Measurements from ENCODE around the gene MESP2. TPM values are rescaled to one million over a fixed set of nuclear protein-coding genes. Genes with fewer than 3 reads are reported as not detected.

Gene MESP2
- total RNA-seq, 1 donor, result not detected

- peaks cover 7% of the 10 kb centered on the region for H3K4me1 ChIP-seq (ENCODE audit: insufficient read depth, low read length)
- H3K9me3 ChIP-seq (ENCODE audit: low read depth, low read length), result no peaks in the 10 kb centered on the region
- H3K27me3 ChIP-seq (ENCODE audit: insufficient read depth, low read length), result no peaks in the 10 kb centered on the region
- no peak overlapping the region for H3K4me3 ChIP-seq (ENCODE audit: low read length)
Measured at GRCh38 chr15:89799011-89799911, 23.1 kb downstream of the MESP2 start.

DNA sequence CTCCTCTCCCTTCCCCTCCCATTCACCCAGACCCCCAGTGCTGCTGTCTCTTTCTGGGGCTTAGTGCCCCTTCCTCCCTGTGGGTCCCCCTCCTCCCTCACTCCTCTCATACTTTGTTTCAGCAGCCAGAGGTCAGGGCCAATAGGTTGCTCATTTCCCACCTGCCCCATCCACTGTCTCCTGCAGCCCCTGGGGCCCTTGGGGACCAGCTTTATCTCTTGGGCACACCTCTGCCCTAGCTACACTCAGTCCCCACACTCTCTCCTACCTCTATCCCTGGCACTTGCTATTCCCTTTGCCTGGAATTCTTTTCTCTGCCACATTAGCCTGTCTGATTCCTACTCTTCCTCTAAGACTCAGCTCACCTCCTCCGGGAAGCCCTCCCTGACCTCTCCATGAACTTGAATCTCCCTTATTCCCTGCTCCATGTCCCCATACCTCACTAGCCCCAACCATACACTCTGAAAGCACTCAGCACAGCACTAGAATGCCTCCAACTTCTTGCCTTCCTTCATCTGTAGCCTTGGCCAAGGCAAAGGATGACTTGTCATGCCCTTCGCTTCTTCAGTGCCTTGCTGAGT is 23.9 kb downstream of the MESP2 start:
- peaks cover 13% of the 10 kb centered on the region for H3K4me1 ChIP-seq (ENCODE audit: insufficient read depth, low read length)
- no peaks in the 10 kb centered on the region for H3K9me3 ChIP-seq (ENCODE audit: low read depth, low read length)
- no peak overlapping the region for H3K4me3 ChIP-seq (ENCODE audit: low read length)
- no peaks in the 10 kb centered on the region for H3K27me3 ChIP-seq (ENCODE audit: insufficient read depth, low read length)

DNA sequence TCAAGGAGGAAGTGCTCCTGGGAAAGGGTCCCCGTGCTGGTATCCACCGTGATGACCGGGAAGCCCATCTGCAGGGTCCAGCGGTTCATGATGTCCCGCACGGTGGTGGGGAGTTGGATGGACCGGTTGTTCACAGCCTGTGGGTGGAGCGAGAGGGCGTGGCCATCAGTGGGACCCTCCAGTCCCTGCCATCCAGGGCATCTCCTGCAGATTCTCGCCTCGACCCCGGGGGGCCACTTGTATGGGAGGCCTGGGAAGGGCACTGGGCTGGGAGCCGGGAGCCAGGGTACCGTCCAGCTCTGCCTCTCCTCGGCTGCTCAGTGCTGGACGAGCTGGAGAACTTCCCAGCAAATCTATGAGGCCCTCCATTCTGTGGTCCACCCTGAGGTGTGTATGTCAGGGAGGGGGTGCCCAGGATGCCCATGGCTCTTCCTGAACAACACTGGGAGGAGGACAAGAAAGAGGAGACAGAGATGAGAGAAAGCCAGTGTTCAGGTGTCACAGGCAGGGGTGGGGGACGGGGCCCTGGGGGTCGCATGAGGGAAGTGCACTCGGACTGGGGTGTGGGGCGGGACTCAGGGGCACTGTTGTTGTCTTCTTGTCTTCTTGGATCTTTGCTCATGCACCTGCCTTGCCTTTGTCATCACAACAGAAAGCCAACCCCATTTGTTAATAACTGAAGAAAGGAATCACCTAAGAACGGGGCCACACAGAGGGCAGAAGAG is 25.5 kb downstream of the MESP2 start:
- Histone ChIP-seq H3K4me1 (ENCODE audit: insufficient read depth, low read length) (peaks cover 13% of the 10 kb centered on the region), H3K4me3 (ENCODE audit: low read length) (no peak overlapping the region), H3K27me3 (ENCODE audit: insufficient read depth, low read length) (no peaks in the 10 kb centered on the region), H3K9me3 (ENCODE audit: low read depth, low read length) (no peaks in the 10 kb centered on the region)

DNA sequence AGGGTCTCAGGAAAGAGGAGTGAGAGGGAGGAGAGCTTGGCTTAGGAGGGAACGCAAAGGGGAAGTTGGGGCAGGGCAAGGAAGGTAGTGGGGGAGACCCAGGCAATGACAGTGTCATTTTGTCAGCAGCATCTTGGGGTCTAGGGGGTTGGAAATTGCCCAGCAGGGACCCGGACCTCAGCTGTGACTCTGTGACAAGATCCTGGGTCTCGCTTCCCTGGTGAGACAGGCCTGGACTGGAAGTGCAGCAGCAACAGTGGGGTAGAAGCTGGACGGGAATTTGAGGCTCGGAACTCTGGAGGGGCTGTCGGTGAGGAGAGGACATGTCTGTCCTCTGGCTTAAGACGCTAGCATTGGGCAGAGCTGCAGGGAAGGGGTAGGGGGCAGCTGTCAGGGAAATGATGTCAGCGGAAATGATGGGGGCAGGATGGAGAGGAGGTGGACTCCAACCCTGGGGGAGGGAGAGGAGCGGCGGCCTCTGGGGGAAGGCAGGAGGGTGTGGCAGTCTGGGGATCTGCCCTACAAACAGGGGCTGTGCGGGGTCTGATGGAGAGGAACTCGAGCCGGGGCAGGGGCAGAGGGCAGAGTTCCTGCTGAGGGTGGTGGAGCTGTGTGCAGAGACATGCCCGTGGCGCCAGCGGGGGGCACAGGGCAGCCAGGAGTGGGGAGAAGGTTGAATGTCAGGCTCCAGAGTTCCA is 26.2 kb downstream of the MESP2 start:
- Histone ChIP-seq H3K27me3 (ENCODE audit: insufficient read depth, low read length) (no peaks in the 10 kb centered on the region), H3K9me3 (ENCODE audit: low read depth, low read length) (no peaks in the 10 kb centered on the region), H3K4me3 (ENCODE audit: low read length) (no peak overlapping the region), H3K4me1 (ENCODE audit: insufficient read depth, low read length) (peaks cover 13% of the 10 kb centered on the region)

GRCh38 chr15:89802986-89803824 is 27.1 kb downstream of the MESP2 start:
- H3K9me3 ChIP-seq (ENCODE audit: low read depth, low read length), result no peaks in the 10 kb centered on the region

DNA sequence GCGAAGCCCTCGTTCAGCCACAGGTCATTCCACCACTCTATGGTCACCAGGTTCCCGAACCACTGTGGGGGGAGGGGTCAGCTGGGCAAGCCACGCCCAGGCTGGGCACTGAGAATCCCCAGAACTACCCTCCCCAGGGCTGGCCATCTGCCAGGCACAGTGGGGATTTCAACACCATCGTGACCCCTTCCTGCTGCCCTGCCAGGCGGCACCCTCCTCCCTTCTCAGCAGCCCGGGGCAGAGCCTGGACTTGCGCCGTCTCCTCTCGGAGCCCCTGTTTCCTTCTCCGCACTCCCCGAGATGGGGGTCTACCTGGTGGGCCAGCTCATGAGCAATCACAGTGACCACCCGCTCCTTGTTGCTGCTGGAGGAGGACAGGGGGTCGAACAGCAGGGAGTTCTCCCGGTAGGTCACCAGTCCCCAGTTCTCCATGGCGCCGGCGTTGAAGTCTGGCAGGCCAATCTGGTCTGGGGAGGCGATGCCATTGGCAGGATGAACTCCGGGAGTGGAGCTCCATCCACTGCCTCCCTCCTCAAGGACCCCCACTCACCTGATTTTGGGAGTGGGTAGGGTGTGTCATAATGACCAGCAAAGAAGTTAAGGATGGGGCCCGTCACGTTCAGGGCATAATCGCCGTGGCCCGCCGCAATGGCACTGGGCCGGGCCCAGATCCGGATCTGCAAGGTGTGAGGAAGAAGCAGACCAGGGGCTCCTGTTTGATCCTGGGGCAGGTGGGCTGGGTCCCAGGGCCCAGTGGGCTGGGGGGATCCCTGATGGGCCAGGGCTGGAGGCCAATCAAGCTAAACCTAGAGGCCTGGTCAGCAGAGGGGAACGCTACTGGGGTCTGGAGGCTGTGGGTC is 28.0 kb downstream of the MESP2 start:
- H3K9me3 ChIP-seq (ENCODE audit: low read depth, low read length), result no peaks in the 10 kb centered on the region
- H3K4me1 ChIP-seq (ENCODE audit: insufficient read depth, low read length), result peaks cover 13% of the 10 kb centered on the region
- H3K4me3 ChIP-seq (ENCODE audit: low read length), result no peak overlapping the region

More at GRCh38 chr15:89802986-89803824, 27.1 kb downstream of the MESP2 start:
- H3K4me1 ChIP-seq (ENCODE audit: insufficient read depth, low read length), result peaks cover 13% of the 10 kb centered on the region
- H3K4me3 ChIP-seq (ENCODE audit: low read length), result no peak overlapping the region
- H3K27me3 ChIP-seq (ENCODE audit: insufficient read depth, low read length), result no peaks in the 10 kb centered on the region

GRCh38 chr15:89805241-89806209 is 29.4 kb downstream of the MESP2 start:
- no peak overlapping the region for H3K4me3 ChIP-seq (ENCODE audit: low read length)
- H3K27me3 ChIP-seq (ENCODE audit: insufficient read depth, low read length), result no peaks in the 10 kb centered on the region
- peaks cover 13% of the 10 kb centered on the region for H3K4me1 ChIP-seq (ENCODE audit: insufficient read depth, low read length)
- no peaks in the 10 kb centered on the region for H3K9me3 ChIP-seq (ENCODE audit: low read depth, low read length)

More for the DNA sequence above, 28.0 kb downstream of the MESP2 start:
- H3K27me3 ChIP-seq (ENCODE audit: insufficient read depth, low read length), result no peaks in the 10 kb centered on the region

- no peak overlapping the region for H3K4me3 ChIP-seq (ENCODE audit: low read length)
- peaks cover 13% of the 10 kb centered on the region for H3K4me1 ChIP-seq (ENCODE audit: insufficient read depth, low read length)
- no peaks in the 10 kb centered on the region for H3K9me3 ChIP-seq (ENCODE audit: low read depth, low read length)
- no peaks in the 10 kb centered on the region for H3K27me3 ChIP-seq (ENCODE audit: insufficient read depth, low read length)
Measured at GRCh38 chr15:89806210-89806558, 30.1 kb downstream of the MESP2 start.

- H3K4me3 ChIP-seq (ENCODE audit: low read length), result no peak overlapping the region
Measured at GRCh38 chr15:89806559-89807550, 30.7 kb downstream of the MESP2 start.

DNA sequence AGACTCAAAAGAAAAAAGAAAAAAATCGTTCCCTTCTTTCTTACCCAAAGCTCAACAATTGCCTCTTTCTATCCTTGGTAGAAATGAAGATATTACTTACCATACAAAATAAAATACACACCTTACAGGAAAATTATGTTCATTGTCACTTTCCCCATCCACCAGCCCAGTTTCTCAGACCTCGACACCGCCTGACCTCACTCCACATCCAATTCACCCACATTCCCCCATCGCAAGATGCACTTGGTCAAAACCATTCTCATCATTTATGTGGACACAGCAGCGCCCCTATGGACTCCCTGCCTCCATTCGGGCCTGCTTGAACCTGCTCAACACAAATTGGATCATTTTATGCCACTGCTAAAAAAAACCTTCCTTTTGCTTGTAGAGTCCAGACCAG is 31.6 kb downstream of the MESP2 start:
- no peaks in the 10 kb centered on the region for H3K27me3 ChIP-seq (ENCODE audit: insufficient read depth, low read length)
- no peaks in the 10 kb centered on the region for H3K9me3 ChIP-seq (ENCODE audit: low read depth, low read length)
- no peak overlapping the region for H3K4me3 ChIP-seq (ENCODE audit: low read length)
- H3K4me1 ChIP-seq (ENCODE audit: insufficient read depth, low read length), result peaks cover 25% of the 10 kb centered on the region

More at GRCh38 chr15:89806559-89807550, 30.7 kb downstream of the MESP2 start:
- no peaks in the 10 kb centered on the region for H3K27me3 ChIP-seq (ENCODE audit: insufficient read depth, low read length)
- no peaks in the 10 kb centered on the region for H3K9me3 ChIP-seq (ENCODE audit: low read depth, low read length)
- H3K4me1 ChIP-seq (ENCODE audit: insufficient read depth, low read length), result peaks cover 17% of the 10 kb centered on the region

GRCh38 chr15:89808160-89808870 is 32.2 kb downstream of the MESP2 start:
- Histone ChIP-seq H3K27me3 (ENCODE audit: insufficient read depth, low read length) (peaks cover 3% of the 10 kb centered on the region), H3K4me1 (ENCODE audit: insufficient read depth, low read length) (peaks cover 31% of the 10 kb centered on the region), H3K4me3 (ENCODE audit: low read length) (no peak overlapping the region), H3K9me3 (ENCODE audit: low read depth, low read length) (no peaks in the 10 kb centered on the region)

Measured in mononuclear cell (primary cell).